Measurements from ENCODE around the gene LDLRAD4. TPM values are rescaled to one million over a fixed set of nuclear protein-coding genes. Genes with fewer than 3 reads are reported as not detected.

The LDLRAD4 gene
- total and polyA plus RNA-seq, 9 of the 15 experiments (the other 6 are each of a cell fraction or from before 2014, with no cell fraction given), result 0.01 TPM; not detected in 8

DNA sequence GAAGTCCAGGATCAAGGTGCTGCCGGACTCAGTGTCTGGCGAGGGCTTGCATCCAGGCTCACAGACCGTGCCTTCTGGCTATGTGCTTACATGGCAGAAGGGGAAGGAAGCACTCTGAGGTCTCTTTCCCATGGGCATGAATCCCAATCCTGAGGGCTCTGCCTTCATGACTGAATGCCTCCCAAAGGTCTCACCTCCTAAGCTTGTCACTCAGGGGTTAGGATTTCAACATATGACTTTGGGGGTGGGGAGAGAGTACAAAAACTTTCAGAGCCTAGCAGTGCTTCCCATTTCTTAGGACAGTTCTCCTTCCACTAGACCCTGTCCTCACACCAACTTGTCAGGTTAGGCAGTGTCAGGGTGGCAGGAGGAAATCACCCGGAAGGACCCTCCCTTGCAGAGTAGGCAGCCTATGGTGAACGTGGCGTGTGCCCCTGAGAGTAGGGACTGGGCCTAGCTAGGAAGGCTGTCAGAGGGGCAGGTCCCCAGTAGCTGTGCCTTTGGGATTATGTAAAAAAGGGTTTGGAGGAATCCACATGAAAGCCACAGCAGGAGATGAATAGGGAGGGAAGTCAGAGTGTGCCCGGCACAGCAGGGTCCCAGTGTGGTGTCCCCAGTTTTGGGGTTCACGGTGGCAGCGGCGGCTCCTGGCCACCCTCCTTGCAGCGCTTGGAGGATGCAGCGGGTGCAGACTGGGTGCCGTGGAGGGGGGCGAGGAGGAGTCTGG lies 233.3 kb downstream of the LDLRAD4 start:
- TF ChIP-seq NR4A1 (CRISPR knock-in tag; IDR thresholded peaks at IDR 0.05), result no peak
- TF ChIP-seq NR4A1 (tag; IDR thresholded peaks at IDR 0.05), result no peak
- no peak for TF ChIP-seq HOXB6 (CRISPR knock-in tag; IDR thresholded peaks at IDR 0.05; ENCODE audit: borderline replicate concordance)
- TF ChIP-seq, protein P1, sequence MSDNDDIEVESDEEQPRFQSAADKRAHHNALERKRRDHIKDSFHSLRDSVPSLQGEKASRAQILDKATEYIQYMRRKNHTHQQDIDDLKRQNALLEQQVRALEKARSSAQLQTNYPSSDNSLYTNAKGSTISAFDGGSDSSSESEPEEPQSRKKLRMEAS (CRISPR knock-in tag; IDR thresholded peaks at IDR 0.05), result no peak
- no peak for TF ChIP-seq SMARCB1 (IDR thresholded peaks at IDR 0.05; ENCODE audit: insufficient read length, low read depth)
- TF ChIP-seq TEAD4 (IDR thresholded peaks at IDR 0.05; ENCODE audit: low read length), result no peak
- no peak for TF ChIP-seq TEAD4 (CRISPR knock-in tag; IDR thresholded peaks at IDR 0.05; ENCODE audit: borderline replicate concordance)
- TF ChIP-seq CREB1 (IDR thresholded peaks at IDR 0.05), result no peak
- TF ChIP-seq CREB1 (CRISPR knock-in tag; IDR thresholded peaks at IDR 0.05), result no peak
- TF ChIP-seq, protein P2, sequence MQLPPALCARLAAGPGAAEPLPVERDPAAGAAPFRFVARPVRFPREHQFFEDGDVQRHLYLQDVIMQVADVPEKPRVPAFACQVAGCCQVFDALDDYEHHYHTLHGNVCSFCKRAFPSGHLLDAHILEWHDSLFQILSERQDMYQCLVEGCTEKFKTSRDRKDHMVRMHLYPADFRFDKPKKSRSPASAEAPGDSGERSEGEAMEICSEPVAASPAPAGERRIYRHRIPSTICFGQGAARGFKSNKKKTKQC (CRISPR knock-in tag; IDR thresholded peaks at IDR 0.05), result no peak
- TF ChIP-seq ZNF408 (CRISPR knock-in tag; IDR thresholded peaks at IDR 0.05; ENCODE audit: low read depth), result no peak
- TF ChIP-seq, protein P3, sequence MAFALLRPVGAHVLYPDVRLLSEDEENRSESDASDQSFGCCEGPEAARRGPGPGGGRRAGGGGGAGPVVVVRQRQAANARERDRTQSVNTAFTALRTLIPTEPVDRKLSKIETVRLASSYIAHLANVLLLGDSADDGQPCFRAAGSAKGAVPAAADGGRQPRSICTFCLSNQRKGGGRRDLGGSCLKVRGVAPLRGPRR (CRISPR knock-in tag; IDR thresholded peaks at IDR 0.05), result no peak
- no peak for TF ChIP-seq HNRNPK (IDR thresholded peaks at IDR 0.05; ENCODE audit: low read depth, low read length, poor library complexity, severe bottlenecking)
- TF ChIP-seq HDAC3 (IDR thresholded peaks at IDR 0.05; ENCODE audit: borderline replicate concordance, partially characterized antibody), result no peak
- no peak for TF ChIP-seq CBFA2T3 (IDR thresholded peaks at IDR 0.05)
- no peak for TF ChIP-seq PHF21A (IDR thresholded peaks at IDR 0.05; ENCODE audit: borderline replicate concordance, low read depth)
- TF ChIP-seq FOXK1 (CRISPR knock-in tag; IDR thresholded peaks at IDR 0.05; ENCODE audit: borderline replicate concordance), result no peak
- no peak for TF ChIP-seq ZNF140 (CRISPR knock-in tag; IDR thresholded peaks at IDR 0.05)
- TF ChIP-seq ZNF121 (CRISPR knock-in tag; conservative IDR thresholded peaks at IDR 0.05), result no peak
- no peak for TF ChIP-seq FIP1L1 (IDR thresholded peaks at IDR 0.05; ENCODE audit: low read depth, low read length, poor library complexity, severe bottlenecking)
- TF ChIP-seq PYGO2 (tag; IDR thresholded peaks at IDR 0.05), result no peak
- TF ChIP-seq BRD4 (IDR thresholded peaks at IDR 0.05), result no peak
- Histone ChIP-seq H2AFZ (ENCODE audit: low read depth, low read length) (no peak overlapping the region), H3K9me3 (replicated peaks; ENCODE audit: control insufficient read depth, insufficient read depth, low read depth, low read length) (no peaks in the 10 kb centered on the region), H3K4me2 (ENCODE audit: insufficient read depth, low read length) (no peak overlapping the region), H3K27ac (ENCODE audit: extremely low read depth, low read depth, low read length) (no peak overlapping the region), H3K79me2 (ENCODE audit: control insufficient read depth, insufficient read depth, low read length) (no peaks in the 10 kb centered on the region), H4K20me1 (replicated peaks; ENCODE audit: control insufficient read depth, insufficient read depth, low read length) (no peaks in the 10 kb centered on the region), H3K36me3 (ENCODE audit: control insufficient read depth, insufficient read depth, low read length) (no peaks in the 10 kb centered on the region), H3K9ac (ENCODE audit: insufficient read depth in 1 of 2, low read depth in 2 of 2, low read length in 2 of 2) (no peak overlapping the region), H3K27me3 (ENCODE audit: control insufficient read depth in 2 of 2, insufficient read depth in 2 of 2, low read length in 2 of 2) (peaks cover 8 to 68% of the 10 kb centered on the region in 2 experiments; a peak in 4 of 5 replicates), H3K9me1 (ENCODE audit: control insufficient read depth, insufficient read depth, low read length) (no peaks in the 10 kb centered on the region), H3K4me1 (replicated peaks in 1 of 2; ENCODE audit: control insufficient read depth in 2 of 2, insufficient read depth in 2 of 2, low read length in 2 of 2) (no peaks in the 10 kb centered on the region), H3K4me3 (no peak overlapping the region)
- in situ Hi-C loops (cut with MboI) (no loop called here), intact Hi-C loops (cut with micrococcal nuclease) (no loop called here)
- BruUV-seq (replicated peaks), result no TSS peak
- ATAC-seq, result no peak
- POLR2A ChIA-PET, result interaction anchor here (0.6 kb wide), 1 partner anchor 107 kb away, joined by 3 read pairs; no protein-coding TSS in a partner anchor
- no peak for DNase-seq (ENCODE audit: extremely low read depth in 1 of 4, low spot score in 3 of 4)
- FAIRE-seq, result no peak
- CTCF ChIA-PET (ENCODE audit: low intra/inter-chr PET ratio), result no interaction called here
- WGBS (ENCODE audit: insufficient coverage, low coverage, missing lambda C conversion rate), result 0% methylated on average over 12 of the region's 14 CpGs

All from K562 (cell line).